Endothelial cell of umbilical vein (primary cell): ENCODE results near the gene C1orf159. TPM values are rescaled to one million over a fixed set of nuclear protein-coding genes. Genes with fewer than 3 reads are reported as not detected.

Source experiments
- BruUV-seq: library from RNA; stranded (reverse); fragments of 400-500 nt; replicated peaks from 2 replicates; lab custom pipeline; 2021; lab: Mats Ljungman, UMichigan
- CTCF ChIA-PET: fragments of 300-600, 350-600 bp; sonication (Branson Sonifier 250); formaldehyde crosslinking; loops from one replicate; lab custom pipeline; 2021; ENCODE audit warnings: antibody characterized with exemption, inconsistent platforms; lab: Charles Lee
- POLR2A ChIA-PET: fragments of 300-600, 350-600 bp; sonication (Branson Sonifier 250); formaldehyde crosslinking; loops from one replicate; lab custom pipeline; 2021; ENCODE audit warnings: antibody characterized with exemption, inconsistent platforms; lab: Charles Lee
- DNase-seq: peaks from one replicate; pipeline ENCODE4 v3.0.0-alpha.2; 2011; ENCODE audit warnings: low read depth, low spot score
- FAIRE-seq: peaks from 2 replicates; lab custom pipeline; 2011; peaks lifted over from hg19 to GRCh38; lab: Jason Lieb, UNC
- H2AFZ ChIP-seq: 2 replicates; pipeline ENCODE4 v1.6.0; 2012; ENCODE audit warnings: low read depth, low read length, control low read depth, inconsistent platforms
- H3K27ac ChIP-seq: 2 replicates; pipeline ENCODE4 v1.5.1; 2011; ENCODE audit warnings: low read depth, mild to moderate bottlenecking, control low read depth, low read length, moderate library complexity; ENCODE audit not compliant: insufficient read depth
- H3K27me3 ChIP-seq, 2 experiments: 2 replicates each; pipeline versions ENCODE4 v1.6.0 to v1.6.1; 2011; ENCODE audit warnings: low read length in 2 of 2, mixed read lengths in 1 of 2; ENCODE audit not compliant: control insufficient read depth in 2 of 2, insufficient read depth in 2 of 2
- H3K36me3 ChIP-seq, 2 experiments: 2 replicates in 1 of 2; 3 replicates in 1 of 2; pipeline ENCODE4 v1.5.1; 2011; ENCODE audit warnings: low read length in 2 of 2, mild to moderate bottlenecking in 1 of 2, moderate library complexity in 1 of 2; ENCODE audit not compliant: control insufficient read depth in 2 of 2, insufficient read depth in 2 of 2; ENCODE audit errors: extremely low read depth in 1 of 2
- H3K4me1 ChIP-seq: 3 replicates; pipeline ENCODE4 v1.5.1; 2011; ENCODE audit warnings: mild to moderate bottlenecking, low read length; ENCODE audit not compliant: control insufficient read depth, insufficient read depth; ENCODE audit errors: extremely low read depth
- H3K4me2 ChIP-seq: 2 replicates; pipeline ENCODE4 v1.6.1; 2011; ENCODE audit warnings: low read length, control low read depth, mixed read lengths; ENCODE audit not compliant: insufficient read depth
- H3K4me3 ChIP-seq, 3 experiments: fragments of 200-600 bp in 1 of 3; sonication (generic), shearing (Covaris generic) in 1 of 3; replicated peaks in 1 of 3; 2 replicates each; pipeline ENCODE4 v1.5.1; 2011 to 2016; ENCODE audit warnings: control low read depth in 3 of 3, low read length in 3 of 3, mild to moderate bottlenecking in 2 of 3, inconsistent platforms in 1 of 3, low read depth in 1 of 3, moderate library complexity in 1 of 3; ENCODE audit not compliant: insufficient read depth in 1 of 3
- H3K79me2 ChIP-seq: 2 replicates; pipeline ENCODE4 v1.6.0; 2012; ENCODE audit warnings: low read length, inconsistent platforms; ENCODE audit not compliant: control insufficient read depth, insufficient read depth
- H3K9ac ChIP-seq: replicated peaks from 2 replicates; pipeline ENCODE3; 2011; ENCODE audit warnings: low read length, control low read depth; ENCODE audit not compliant: insufficient read depth; ENCODE audit errors: extremely low read depth
- H3K9me1 ChIP-seq: replicated peaks from 3 replicates; pipeline ENCODE4 v1.6.0; 2011; ENCODE audit warnings: mild to moderate bottlenecking, low read length; ENCODE audit not compliant: control insufficient read depth, insufficient read depth; ENCODE audit errors: extremely low read depth
- H3K9me3 ChIP-seq: replicated peaks from 2 replicates; pipeline ENCODE4 v1.5.1; 2012; ENCODE audit warnings: low read length, inconsistent platforms; ENCODE audit not compliant: control insufficient read depth, insufficient read depth
- H4K20me1 ChIP-seq: replicated peaks from 2 replicates; pipeline ENCODE3; 2011; ENCODE audit warnings: mild to moderate bottlenecking, low read length; ENCODE audit not compliant: control insufficient read depth, insufficient read depth; ENCODE audit errors: extremely low read depth
- CTCF ChIP-seq, 2 donors: IDR thresholded peaks; 1 replicate in 1 of 2; 2 replicates in 1 of 2; pipeline ENCODE4 v1.5.1; 2011; ENCODE audit warnings: low read length in 2 of 2, mild to moderate bottlenecking in 2 of 2, moderate library complexity in 2 of 2, control low read depth in 1 of 2, inconsistent platforms in 1 of 2, low read depth in 1 of 2; ENCODE audit not compliant: insufficient read depth in 1 of 2; ENCODE audit errors: extremely low read depth in 1 of 2
- EZH2 ChIP-seq: IDR thresholded peaks from 2 replicates; pipeline ENCODE4 v1.6.1; 2012; ENCODE audit warnings: borderline replicate concordance, low read depth, mild to moderate bottlenecking, moderate library complexity, low read length, inconsistent platforms; ENCODE audit not compliant: severe bottlenecking
- FOS ChIP-seq: IDR thresholded peaks from 2 replicates; pipeline ENCODE4 v1.6.1; 2011; ENCODE audit warnings: mild to moderate bottlenecking, low read length, moderate library complexity, borderline replicate concordance; ENCODE audit not compliant: insufficient read depth
- GATA2 ChIP-seq: IDR thresholded peaks from 2 replicates; pipeline ENCODE4 v1.7.0; 2011; ENCODE audit warnings: low read depth, mild to moderate bottlenecking, moderate library complexity, mixed read lengths, low read length; ENCODE audit not compliant: insufficient read length, insufficient read depth
- JUN ChIP-seq: IDR thresholded peaks from 2 replicates; pipeline ENCODE4 v1.6.1; 2011; ENCODE audit warnings: borderline replicate concordance, low read depth; ENCODE audit not compliant: insufficient read length, insufficient read depth
- MAX ChIP-seq: IDR thresholded peaks from 2 replicates; pipeline ENCODE4 v1.6.1; 2011; ENCODE audit not compliant: insufficient read depth, insufficient read length
- MYC ChIP-seq: IDR thresholded peaks from one replicate; pipeline ENCODE4 v1.6.1; 2011; ENCODE audit warnings: mild to moderate bottlenecking, low read depth, low read length
- POLR2A ChIP-seq: IDR thresholded peaks from 2 replicates; pipeline ENCODE4 v1.6.1; 2012; ENCODE audit warnings: low read depth, mild to moderate bottlenecking, control low read depth, low read length
- POLR2AphosphoS5 ChIP-seq: IDR thresholded peaks from 2 replicates; pipeline ENCODE4 v1.6.1; 2012; ENCODE audit warnings: low read depth, mild to moderate bottlenecking, control low read depth, low read length, moderate library complexity; ENCODE audit not compliant: insufficient read depth
- dilution Hi-C: fragments of 300-500 bp; cut with MboI; formaldehyde crosslinking; loops from one replicate; pipeline ENCODE4 v1.15.0; 2019; ENCODE audit warnings: low sequenced_read_pairs; ENCODE audit not compliant: extremely low pct_ligation_motif_present
- intact Hi-C: fragments of 100-400 bp; cut with micrococcal nuclease; formaldehyde crosslinking; loops from one replicate; pipeline ENCODE4 v1.10.0; 2022
- polyA plus RNA-seq, 4 experiments: library from polyadenylated mRNA; depleted of rRNA in 3 of 4; stranded (reverse) in 3 of 4; unstranded in 1 of 4; fragments of >200 nt; gene quantifications; 2 replicates each; pipeline versions ENCODE4 v1.2.1 to v1.2.3, GENCODE V29; 2011 to 2012; ENCODE audit warnings: missing spikeins in 1 of 4
- total RNA-seq: library from RNA; stranded (reverse); gene quantifications from 2 replicates; pipeline ENCODE4 v1.2.3, GENCODE V29; 2021

Gene C1orf159
- total and polyA plus RNA-seq, 2 donors (not counting 3 experiments of a cell fraction or from before 2014, with no cell fraction given) = 16.1 to 20.1 TPM

- H3K9me3 ChIP-seq = no peaks in the 10 kb centered on the region
- peak overlapping the region; percentile 73 for H3K4me2 ChIP-seq
- FAIRE-seq (no peak), DNase-seq (peak; percentile 9)
- peaks cover 2% of the 10 kb centered on the region for H3K79me2 ChIP-seq
- no peak for TF ChIP-seq MYC
- TF ChIP-seq JUN = no peak
- no peak for TF ChIP-seq GATA2
- no peak for TF ChIP-seq EZH2
- TF ChIP-seq MAX = no peak
- TF ChIP-seq CTCF (IDR thresholded peaks at IDR 0.05; ENCODE audit: extremely low read depth in 1 of 2, insufficient read depth in 1 of 2, low read depth in 1 of 2, low read length in 2 of 2) = no peak
- TF ChIP-seq FOS = no peak
- no peak for TF ChIP-seq POLR2A
- no peak for TF ChIP-seq POLR2AphosphoS5
- no peak overlapping the region for H3K27ac ChIP-seq
- BruUV-seq = no TSS peak
- CTCF ChIA-PET = interaction anchor here (6.9 kb wide), 1 partner anchor 175 kb away, joined by 286 read pairs; no protein-coding TSS in a partner anchor
- H3K4me3 ChIP-seq = peak overlapping the region in 2 of 3 experiments; percentile 9 to 38
- H3K9ac ChIP-seq = no peak overlapping the region
- H3K27me3 ChIP-seq = peaks cover 0 to 2% of the 10 kb centered on the region in 2 experiments
- POLR2A ChIA-PET = no interaction called here
- peak overlapping the region; percentile 35 for H2AFZ ChIP-seq
- H3K9me1 ChIP-seq = no peaks in the 10 kb centered on the region
- intact Hi-C loops (loop anchor here (2.0 to 5.0 kb wide), 5 partner anchors 38 to 132 kb away; no protein-coding TSS in a partner anchor), dilution Hi-C loops (no loop called here)
- no peaks in the 10 kb centered on the region for H4K20me1 ChIP-seq
- no peaks in the 10 kb centered on the region for H3K4me1 ChIP-seq
- no peaks in the 10 kb centered on the region for H3K36me3 ChIP-seq
These were observed 996 bp upstream of the C1orf159 start for GRCh38 chr1:1116701-1117468.
